ENCODE data around the gene NRXN3. TPM values are rescaled to one million over a fixed set of nuclear protein-coding genes. Genes with fewer than 3 reads are reported as not detected.

Gene NRXN3
- total RNA-seq, 4 donors from 2014 or later: 0.19 to 1.4 (median 0.40) TPM

DNA sequence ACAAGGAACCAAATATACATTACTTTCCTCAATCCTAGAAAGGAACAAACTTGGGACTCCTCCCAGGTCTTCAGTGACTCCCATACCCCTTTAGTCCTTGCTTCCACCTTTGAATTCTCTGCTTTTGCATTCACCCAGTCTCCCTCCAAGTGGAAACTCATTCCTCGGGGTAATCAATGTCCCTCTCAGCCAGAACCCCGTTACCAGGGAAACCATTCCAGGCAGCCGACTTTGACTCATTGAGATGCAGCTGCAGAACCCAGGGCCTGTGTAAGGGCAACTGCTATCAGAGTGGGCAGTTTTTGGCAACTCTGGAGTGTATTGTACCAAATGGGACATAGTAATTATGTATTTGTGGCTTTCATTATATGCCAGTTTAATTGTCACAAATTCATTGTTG lies 186.2 kb downstream of the NRXN3 start:
- no peak for DNase-seq (ENCODE audit: low spot score)
- TF ChIP-seq, protein P1, sequence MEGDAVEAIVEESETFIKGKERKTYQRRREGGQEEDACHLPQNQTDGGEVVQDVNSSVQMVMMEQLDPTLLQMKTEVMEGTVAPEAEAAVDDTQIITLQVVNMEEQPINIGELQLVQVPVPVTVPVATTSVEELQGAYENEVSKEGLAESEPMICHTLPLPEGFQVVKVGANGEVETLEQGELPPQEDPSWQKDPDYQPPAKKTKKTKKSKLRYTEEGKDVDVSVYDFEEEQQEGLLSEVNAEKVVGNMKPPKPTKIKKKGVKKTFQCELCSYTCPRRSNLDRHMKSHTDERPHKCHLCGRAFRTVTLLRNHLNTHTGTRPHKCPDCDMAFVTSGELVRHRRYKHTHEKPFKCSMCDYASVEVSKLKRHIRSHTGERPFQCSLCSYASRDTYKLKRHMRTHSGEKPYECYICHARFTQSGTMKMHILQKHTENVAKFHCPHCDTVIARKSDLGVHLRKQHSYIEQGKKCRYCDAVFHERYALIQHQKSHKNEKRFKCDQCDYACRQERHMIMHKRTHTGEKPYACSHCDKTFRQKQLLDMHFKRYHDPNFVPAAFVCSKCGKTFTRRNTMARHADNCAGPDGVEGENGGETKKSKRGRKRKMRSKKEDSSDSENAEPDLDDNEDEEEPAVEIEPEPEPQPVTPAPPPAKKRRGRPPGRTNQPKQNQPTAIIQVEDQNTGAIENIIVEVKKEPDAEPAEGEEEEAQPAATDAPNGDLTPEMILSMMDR (IDR thresholded peaks at IDR 0.05): no peak
- ATAC-seq (ENCODE audit: low FRiP score): no peak

DNA sequence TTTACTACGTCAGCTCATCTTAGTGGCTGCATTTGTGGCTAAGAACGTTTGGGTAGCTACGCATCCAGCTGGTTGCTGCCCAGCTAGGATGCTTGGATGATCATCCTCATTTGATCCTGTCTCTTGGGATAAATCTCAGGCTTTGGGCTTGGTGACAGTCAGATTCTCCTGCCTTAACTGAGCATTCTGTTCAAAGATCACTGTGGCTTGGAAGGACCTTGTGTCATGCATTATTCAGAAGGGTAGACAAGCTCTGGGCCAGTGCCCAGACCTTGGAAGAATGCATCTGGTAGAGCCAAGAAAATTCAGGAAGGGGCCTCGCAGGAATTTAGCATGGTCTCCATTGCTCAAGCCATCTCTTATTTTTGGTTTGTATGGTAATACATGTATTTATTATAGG lies 188.4 kb downstream of the NRXN3 start:
- ATAC-seq (ENCODE audit: low FRiP score): no peak
- no peak for DNase-seq (ENCODE audit: low spot score)
- TF ChIP-seq, protein P1 (IDR thresholded peaks at IDR 0.05): no peak

GRCh38 chr14:78359581-78359980 lies 189.4 kb downstream of the NRXN3 start:
- ATAC-seq (ENCODE audit: low FRiP score) (no peak), DNase-seq (ENCODE audit: low spot score) (no peak)
- TF ChIP-seq, protein P1 (IDR thresholded peaks at IDR 0.05): no peak

- TF ChIP-seq, protein P1 (IDR thresholded peaks at IDR 0.05): no peak
- DNase-seq (ENCODE audit: low spot score) (no peak), ATAC-seq (ENCODE audit: low FRiP score) (no peak)
Observed at GRCh38 chr14:78363008-78363407, 192.8 kb downstream of the NRXN3 start.

DNA sequence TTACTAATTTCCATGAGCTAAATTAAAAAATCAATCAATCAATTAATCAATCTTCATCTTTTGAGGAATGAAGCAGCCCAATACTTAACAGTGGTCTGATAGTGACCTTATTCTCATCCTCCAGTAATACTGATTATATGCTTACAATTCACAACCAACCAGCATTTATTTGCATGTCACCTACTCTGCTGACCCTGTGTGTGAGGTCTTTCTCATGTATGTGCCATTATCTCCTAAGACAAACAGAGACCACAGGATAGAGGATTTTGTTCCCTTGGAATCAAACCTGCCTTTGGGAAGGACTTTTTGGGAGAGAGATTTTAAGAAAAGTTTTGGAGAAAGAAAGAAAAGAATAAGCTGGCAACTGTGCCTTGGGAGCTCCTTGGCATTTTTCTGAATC lies 197.2 kb downstream of the NRXN3 start:
- TF ChIP-seq, protein P1 (IDR thresholded peaks at IDR 0.05): no peak
- ATAC-seq (ENCODE audit: low FRiP score): no peak
- DNase-seq (ENCODE audit: low spot score): no peak

GRCh38 chr14:78383060-78383459 lies 212.9 kb downstream of the NRXN3 start:
- ATAC-seq (ENCODE audit: low FRiP score): no peak
- DNase-seq (ENCODE audit: low spot score): no peak

DNA sequence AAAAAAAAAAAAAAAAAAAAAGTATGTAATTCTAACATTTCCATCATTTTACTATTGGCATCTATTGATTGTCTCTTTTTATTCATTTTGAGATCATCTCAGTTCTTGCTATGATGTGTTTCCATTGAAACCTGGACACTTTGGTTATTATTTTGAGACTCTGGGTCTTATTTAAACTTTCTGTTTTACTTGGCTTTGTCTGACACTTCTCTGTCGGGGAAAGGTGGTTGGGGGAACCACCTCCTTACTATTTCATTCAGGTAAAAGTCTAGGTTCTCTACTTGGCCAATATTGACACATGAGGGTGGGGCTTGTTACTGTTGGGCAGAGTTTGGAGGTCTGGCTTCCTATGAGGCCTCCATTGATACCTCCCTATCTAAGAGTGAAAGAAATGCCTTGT lies 228.0 kb downstream of the NRXN3 start:
- DNase-seq (ENCODE audit: low spot score) (no peak), ATAC-seq (ENCODE audit: low FRiP score) (no peak)
- TF ChIP-seq, protein P1 (IDR thresholded peaks at IDR 0.05): no peak

More at GRCh38 chr14:78383060-78383459, 212.9 kb downstream of the NRXN3 start:
- TF ChIP-seq, protein P1 (IDR thresholded peaks at IDR 0.05): no peak

All from omental fat pad (tissue), 4 donors.